ENCODE measurements around the gene LARP1. TPM values are rescaled to one million over a fixed set of nuclear protein-coding genes. Genes with fewer than 3 reads are reported as not detected.
"Not testable (repeated sequence)": the region's sequence is repeated elsewhere in the genome, so short reads cannot be mapped to it uniquely, and the experiment has no call there.

LARP1 gene
- total RNA-seq, 2 donors from 2014 or later, result 92.4 to 98.1 TPM

DNA sequence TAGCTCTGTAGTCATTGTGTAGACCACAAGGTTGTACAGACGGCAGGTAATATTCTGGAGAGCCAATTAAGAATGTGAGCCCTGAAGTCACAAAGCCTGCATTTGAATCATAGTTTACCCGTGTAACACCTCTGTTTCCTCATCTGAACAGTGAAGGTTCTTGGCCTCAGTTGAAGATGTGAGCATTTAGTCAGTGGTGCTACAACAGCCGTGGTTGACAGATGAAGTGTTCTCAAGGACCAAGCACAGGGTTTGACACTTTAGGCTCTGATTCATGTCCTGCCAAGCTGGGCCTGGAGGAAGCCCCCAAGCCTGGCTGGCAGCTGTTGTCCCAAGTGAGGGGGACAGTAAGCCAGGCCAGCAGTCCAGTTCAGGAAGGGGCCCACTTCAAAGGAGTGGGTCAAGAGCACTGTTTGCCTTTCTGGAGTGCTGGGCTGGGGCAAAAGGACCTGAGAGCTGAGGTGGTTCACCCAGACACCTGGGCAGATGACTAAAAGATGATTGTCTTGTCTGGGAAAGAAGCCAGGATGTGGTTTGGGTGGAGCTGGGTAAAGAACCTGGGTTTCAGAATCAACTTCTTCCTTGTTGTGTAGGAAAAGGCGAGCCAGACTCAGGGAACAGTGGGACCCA lies 74.5 kb downstream of the LARP1 start:
- Histone ChIP-seq H3K27me3 (no peaks in the 10 kb centered on the region), H3K4me3 (no peak overlapping the region), H3K4me1 (peaks cover 0 to 4% of the 10 kb centered on the region in 2 donors), H3K9me3 (no peaks in the 10 kb centered on the region), H3K27ac (no peak overlapping the region), H3K36me3 (peaks cover 44% of the 10 kb centered on the region)
- TF ChIP-seq, protein P1, sequence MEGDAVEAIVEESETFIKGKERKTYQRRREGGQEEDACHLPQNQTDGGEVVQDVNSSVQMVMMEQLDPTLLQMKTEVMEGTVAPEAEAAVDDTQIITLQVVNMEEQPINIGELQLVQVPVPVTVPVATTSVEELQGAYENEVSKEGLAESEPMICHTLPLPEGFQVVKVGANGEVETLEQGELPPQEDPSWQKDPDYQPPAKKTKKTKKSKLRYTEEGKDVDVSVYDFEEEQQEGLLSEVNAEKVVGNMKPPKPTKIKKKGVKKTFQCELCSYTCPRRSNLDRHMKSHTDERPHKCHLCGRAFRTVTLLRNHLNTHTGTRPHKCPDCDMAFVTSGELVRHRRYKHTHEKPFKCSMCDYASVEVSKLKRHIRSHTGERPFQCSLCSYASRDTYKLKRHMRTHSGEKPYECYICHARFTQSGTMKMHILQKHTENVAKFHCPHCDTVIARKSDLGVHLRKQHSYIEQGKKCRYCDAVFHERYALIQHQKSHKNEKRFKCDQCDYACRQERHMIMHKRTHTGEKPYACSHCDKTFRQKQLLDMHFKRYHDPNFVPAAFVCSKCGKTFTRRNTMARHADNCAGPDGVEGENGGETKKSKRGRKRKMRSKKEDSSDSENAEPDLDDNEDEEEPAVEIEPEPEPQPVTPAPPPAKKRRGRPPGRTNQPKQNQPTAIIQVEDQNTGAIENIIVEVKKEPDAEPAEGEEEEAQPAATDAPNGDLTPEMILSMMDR (IDR thresholded peaks at IDR 0.05), result no peak
- no peak for DNase-seq (ENCODE audit: low spot score)

DNA sequence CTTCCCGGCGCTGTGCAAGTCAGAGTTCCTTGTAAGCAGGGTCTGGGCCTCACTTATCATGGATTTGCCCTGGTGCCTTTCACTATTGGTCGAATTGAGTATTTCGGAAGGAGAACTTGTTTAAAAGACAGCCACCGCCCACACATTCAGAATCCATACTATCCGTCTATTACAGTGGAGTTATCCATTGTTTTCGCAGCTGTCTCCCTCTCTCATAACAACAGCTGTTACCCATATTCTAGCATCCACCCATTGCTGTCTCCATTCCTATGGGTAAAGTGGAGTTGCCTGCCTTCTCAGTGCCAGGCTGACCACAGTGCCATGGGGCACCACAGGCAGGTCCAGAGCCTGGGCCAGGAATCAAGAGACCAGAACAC lies 75.0 kb downstream of the LARP1 start:
- Histone ChIP-seq H3K4me3 (no peak overlapping the region), H3K4me1 (peaks cover 0 to 9% of the 10 kb centered on the region in 2 donors), H3K27ac (no peak overlapping the region), H3K27me3 (no peaks in the 10 kb centered on the region), H3K9me3 (no peaks in the 10 kb centered on the region), H3K36me3 (peaks cover 44% of the 10 kb centered on the region)
- TF ChIP-seq, protein P1 (IDR thresholded peaks at IDR 0.05), result no peak
- no peak for DNase-seq (ENCODE audit: low spot score)

GRCh38 chr5:154830596-154830995 lies 75.4 kb downstream of the LARP1 start:
- Histone ChIP-seq H3K9me3 (no peaks in the 10 kb centered on the region), H3K4me1 (peaks cover 0 to 13% of the 10 kb centered on the region in 2 donors), H3K27me3 (no peaks in the 10 kb centered on the region), H3K36me3 (peaks cover 44% of the 10 kb centered on the region), H3K27ac (no peak overlapping the region), H3K4me3 (no peak overlapping the region)
- TF ChIP-seq, protein P1 (IDR thresholded peaks at IDR 0.05), result no peak
- DNase-seq (ENCODE audit: low spot score), result no peak

- no peak for DNase-seq (ENCODE audit: low spot score)
- Histone ChIP-seq H3K27me3 (no peaks in the 10 kb centered on the region), H3K36me3 (peaks cover 40% of the 10 kb centered on the region), H3K4me3 (no peak overlapping the region), H3K4me1 (peaks cover 0 to 19% of the 10 kb centered on the region in 2 donors), H3K27ac (no peak overlapping the region), H3K9me3 (no peaks in the 10 kb centered on the region)
- TF ChIP-seq, protein P1 (IDR thresholded peaks at IDR 0.05), result no peak
Observed at GRCh38 chr5:154831451-154831850, 76.3 kb downstream of the LARP1 start.

- not testable (repeated sequence) for H3K9me3 ChIP-seq; DNase-seq (ENCODE audit: low spot score); H3K27ac ChIP-seq; H3K27me3 ChIP-seq; H3K4me3 ChIP-seq
- Histone ChIP-seq H3K4me1 (peaks cover 0 to 19% of the 10 kb centered on the region in 2 donors), H3K36me3 (peaks cover 46% of the 10 kb centered on the region)
Observed at GRCh38 chr5:154832804-154833203, 77.6 kb downstream of the LARP1 start.

DNA sequence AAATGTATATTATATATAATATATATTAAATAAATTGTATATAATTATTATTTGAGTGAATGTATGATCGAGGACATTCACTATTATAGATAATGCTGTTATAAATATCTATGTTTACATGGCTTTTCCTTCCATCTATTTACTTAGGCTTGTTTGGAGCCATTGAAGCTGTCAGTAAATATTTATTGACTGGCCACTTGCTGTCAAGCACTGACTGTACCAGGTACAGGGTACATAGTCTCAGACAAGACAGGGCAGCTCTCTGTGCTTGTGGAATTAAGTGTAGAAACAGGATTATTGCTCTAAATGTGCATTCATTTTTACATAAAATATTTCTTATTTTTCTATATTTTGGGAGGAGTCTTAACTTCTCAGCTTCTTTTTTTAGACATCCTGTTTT lies 78.9 kb downstream of the LARP1 start:
- peaks cover 42% of the 10 kb centered on the region for H3K36me3 ChIP-seq
- H3K27ac ChIP-seq, result peak overlapping the region in 1 of 2 donors; percentile 75
- no peaks in the 10 kb centered on the region for H3K27me3 ChIP-seq
- no peaks in the 10 kb centered on the region for H3K9me3 ChIP-seq
- no peak for DNase-seq (ENCODE audit: low spot score)
- TF ChIP-seq, protein P1 (IDR thresholded peaks at IDR 0.05), result no peak
- H3K4me3 ChIP-seq, result no peak overlapping the region
- peaks cover 0 to 19% of the 10 kb centered on the region in 2 donors for H3K4me1 ChIP-seq

DNA sequence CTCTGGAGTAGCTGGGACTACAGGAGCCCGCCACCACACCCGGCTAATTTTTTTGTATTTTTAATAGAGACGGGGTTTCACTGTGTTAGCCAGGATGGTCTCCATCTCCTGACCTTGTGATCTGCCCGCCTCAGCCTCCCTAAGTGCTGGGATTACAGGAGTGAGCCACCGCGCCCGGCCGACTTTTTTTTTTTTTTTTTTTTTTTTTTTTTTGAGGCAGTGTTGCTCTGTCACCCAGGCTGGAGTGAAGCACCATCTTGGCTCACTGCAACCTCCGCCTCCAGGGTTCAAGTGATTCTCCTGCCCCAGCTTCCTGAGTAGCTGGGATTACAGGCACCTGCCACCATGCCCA lies 80.5 kb downstream of the LARP1 start:
- H3K36me3 ChIP-seq, result peaks cover 26% of the 10 kb centered on the region
- peaks cover 0 to 19% of the 10 kb centered on the region in 2 donors for H3K4me1 ChIP-seq
- peak overlapping the region; percentile 60 to 75 for H3K27ac ChIP-seq
- not testable (repeated sequence) for DNase-seq (ENCODE audit: low spot score); H3K27me3 ChIP-seq; H3K9me3 ChIP-seq
- peak overlapping the region in 1 of 2 donors; percentile 4 for H3K4me3 ChIP-seq
